ENCODE results near the gene CUL5.
A peak's percentile ranks its signal among the peaks of the same experiment; 100 is the strongest.
"Not testable (repeated sequence)": the region's sequence is repeated elsewhere in the genome, so short reads cannot be mapped to it uniquely, and the experiment has no call there.

CUL5 gene

GRCh38 chr11:108121274-108122155 lies 112.8 kb downstream of the CUL5 start, which contains the start of gene ACAT1:
Gene ACAT1 (plus strand): TSS chr11:108121567. CDS start chr11:108121607, 40 bp downstream.
- H3K27me3 ChIP-seq (ENCODE audit: control insufficient read depth, insufficient read depth, low read length): peaks cover 10% of the 10 kb centered on the region

GRCh38 chr11:108122166-108122628 lies 113.5 kb downstream of the CUL5 start:
- no peaks in the 10 kb centered on the region for H3K36me3 ChIP-seq (ENCODE audit: control insufficient read depth, insufficient read depth, low read length)
- no peak overlapping the region for H3K9ac ChIP-seq (ENCODE audit: low read depth, low read length)
- H3K27me3 ChIP-seq (ENCODE audit: control insufficient read depth, insufficient read depth, low read length): peaks cover 10% of the 10 kb centered on the region
- peak overlapping the region; percentile 88 for H3K4me3 ChIP-seq (ENCODE audit: low read depth, low read length)
- no peaks in the 10 kb centered on the region for H3K4me1 ChIP-seq (ENCODE audit: control insufficient read depth, insufficient read depth, low read length)
- no peaks in the 10 kb centered on the region for H3K9me3 ChIP-seq (ENCODE audit: control insufficient read depth, insufficient read depth, low read length)

More at GRCh38 chr11:108121274-108122155, 112.8 kb downstream of the CUL5 start, which contains the start of gene ACAT1:
- Histone ChIP-seq H3K9me3 (ENCODE audit: control insufficient read depth, insufficient read depth, low read length) (no peaks in the 10 kb centered on the region), H3K4me1 (ENCODE audit: control insufficient read depth, insufficient read depth, low read length) (no peaks in the 10 kb centered on the region), H3K9ac (ENCODE audit: low read depth, low read length) (peak within 1 kb of the TSS; percentile 54), H3K36me3 (ENCODE audit: control insufficient read depth, insufficient read depth, low read length) (no peaks in the 10 kb centered on the region), H3K4me3 (ENCODE audit: low read depth, low read length) (peak within 1 kb of the TSS; percentile 88)

- Histone ChIP-seq H3K9me3 (ENCODE audit: control insufficient read depth, insufficient read depth, low read length) (no peaks in the 10 kb centered on the region), H3K4me1 (ENCODE audit: control insufficient read depth, insufficient read depth, low read length) (no peaks in the 10 kb centered on the region), H3K27me3 (ENCODE audit: control insufficient read depth, insufficient read depth, low read length) (peaks cover 10% of the 10 kb centered on the region), H3K36me3 (ENCODE audit: control insufficient read depth, insufficient read depth, low read length) (no peaks in the 10 kb centered on the region), H3K4me3 (ENCODE audit: low read depth, low read length) (no peak overlapping the region), H3K9ac (ENCODE audit: low read depth, low read length) (no peak overlapping the region)
Measured at GRCh38 chr11:108125096-108125495, 116.4 kb downstream of the CUL5 start.

GRCh38 chr11:108128772-108129171 lies 120.1 kb downstream of the CUL5 start:
- Histone ChIP-seq H3K4me3 (ENCODE audit: low read depth, low read length) (no peak overlapping the region), H3K4me1 (ENCODE audit: control insufficient read depth, insufficient read depth, low read length) (no peaks in the 10 kb centered on the region), H3K36me3 (ENCODE audit: control insufficient read depth, insufficient read depth, low read length) (no peaks in the 10 kb centered on the region), H3K9me3 (ENCODE audit: control insufficient read depth, insufficient read depth, low read length) (no peaks in the 10 kb centered on the region), H3K9ac (ENCODE audit: low read depth, low read length) (no peak overlapping the region), H3K27me3 (ENCODE audit: control insufficient read depth, insufficient read depth, low read length) (no peaks in the 10 kb centered on the region)

GRCh38 chr11:108131993-108132392 lies 123.3 kb downstream of the CUL5 start:
- H3K36me3 ChIP-seq (ENCODE audit: control insufficient read depth, insufficient read depth, low read length): no peaks in the 10 kb centered on the region
- no peaks in the 10 kb centered on the region for H3K9me3 ChIP-seq (ENCODE audit: control insufficient read depth, insufficient read depth, low read length)
- no peaks in the 10 kb centered on the region for H3K4me1 ChIP-seq (ENCODE audit: control insufficient read depth, insufficient read depth, low read length)
- no peaks in the 10 kb centered on the region for H3K27me3 ChIP-seq (ENCODE audit: control insufficient read depth, insufficient read depth, low read length)
- no peak overlapping the region for H3K4me3 ChIP-seq (ENCODE audit: low read depth, low read length)
- H3K9ac ChIP-seq (ENCODE audit: low read depth, low read length): no peak overlapping the region

- not testable (repeated sequence) for H3K9ac ChIP-seq (ENCODE audit: low read depth, low read length); H3K9me3 ChIP-seq (ENCODE audit: control insufficient read depth, insufficient read depth, low read length); H3K36me3 ChIP-seq (ENCODE audit: control insufficient read depth, insufficient read depth, low read length); H3K27me3 ChIP-seq (ENCODE audit: control insufficient read depth, insufficient read depth, low read length); H3K4me3 ChIP-seq (ENCODE audit: low read depth, low read length); H3K4me1 ChIP-seq (ENCODE audit: control insufficient read depth, insufficient read depth, low read length)
Measured at GRCh38 chr11:108132993-108133538, 124.4 kb downstream of the CUL5 start.

GRCh38 chr11:108135845-108136544 lies 127.3 kb downstream of the CUL5 start:
- no peak overlapping the region for H3K9ac ChIP-seq (ENCODE audit: low read depth, low read length)
- H3K4me3 ChIP-seq (ENCODE audit: low read depth, low read length): no peak overlapping the region
- no peaks in the 10 kb centered on the region for H3K4me1 ChIP-seq (ENCODE audit: control insufficient read depth, insufficient read depth, low read length)
- H3K36me3 ChIP-seq (ENCODE audit: control insufficient read depth, insufficient read depth, low read length): peaks cover 3% of the 10 kb centered on the region
- H3K9me3 ChIP-seq (ENCODE audit: control insufficient read depth, insufficient read depth, low read length): no peaks in the 10 kb centered on the region
- no peaks in the 10 kb centered on the region for H3K27me3 ChIP-seq (ENCODE audit: control insufficient read depth, insufficient read depth, low read length)

- Histone ChIP-seq H3K4me1 (ENCODE audit: control insufficient read depth, insufficient read depth, low read length) (no peaks in the 10 kb centered on the region), H3K4me3 (ENCODE audit: low read depth, low read length) (no peak overlapping the region), H3K36me3 (ENCODE audit: control insufficient read depth, insufficient read depth, low read length) (peaks cover 3% of the 10 kb centered on the region), H3K9ac (ENCODE audit: low read depth, low read length) (no peak overlapping the region), H3K9me3 (ENCODE audit: control insufficient read depth, insufficient read depth, low read length) (no peaks in the 10 kb centered on the region), H3K27me3 (ENCODE audit: control insufficient read depth, insufficient read depth, low read length) (no peaks in the 10 kb centered on the region)
Measured at GRCh38 chr11:108137212-108137611, 128.5 kb downstream of the CUL5 start.

GRCh38 chr11:108142304-108142703 lies 133.6 kb downstream of the CUL5 start:
- no peak overlapping the region for H3K9ac ChIP-seq (ENCODE audit: low read depth, low read length)
- H3K27me3 ChIP-seq (ENCODE audit: control insufficient read depth, insufficient read depth, low read length): no peaks in the 10 kb centered on the region
- H3K4me1 ChIP-seq (ENCODE audit: control insufficient read depth, insufficient read depth, low read length): no peaks in the 10 kb centered on the region
- no peak overlapping the region for H3K4me3 ChIP-seq (ENCODE audit: low read depth, low read length)
- H3K36me3 ChIP-seq (ENCODE audit: control insufficient read depth, insufficient read depth, low read length): peaks cover 3% of the 10 kb centered on the region
- no peaks in the 10 kb centered on the region for H3K9me3 ChIP-seq (ENCODE audit: control insufficient read depth, insufficient read depth, low read length)

- H3K9ac ChIP-seq (ENCODE audit: low read depth, low read length): no peak overlapping the region
- H3K27me3 ChIP-seq (ENCODE audit: control insufficient read depth, insufficient read depth, low read length): no peaks in the 10 kb centered on the region
- no peaks in the 10 kb centered on the region for H3K9me3 ChIP-seq (ENCODE audit: control insufficient read depth, insufficient read depth, low read length)
- H3K36me3 ChIP-seq (ENCODE audit: control insufficient read depth, insufficient read depth, low read length): no peaks in the 10 kb centered on the region
- no peak overlapping the region for H3K4me3 ChIP-seq (ENCODE audit: low read depth, low read length)
- H3K4me1 ChIP-seq (ENCODE audit: control insufficient read depth, insufficient read depth, low read length): no peaks in the 10 kb centered on the region
Measured at GRCh38 chr11:108144615-108145014, 135.9 kb downstream of the CUL5 start.

GRCh38 chr11:108147150-108147549 lies 138.5 kb downstream of the CUL5 start:
- Histone ChIP-seq H3K4me1 (ENCODE audit: control insufficient read depth, insufficient read depth, low read length) (no peaks in the 10 kb centered on the region), H3K36me3 (ENCODE audit: control insufficient read depth, insufficient read depth, low read length) (peaks cover 10% of the 10 kb centered on the region), H3K9me3 (ENCODE audit: control insufficient read depth, insufficient read depth, low read length) (no peaks in the 10 kb centered on the region), H3K4me3 (ENCODE audit: low read depth, low read length) (no peak overlapping the region), H3K27me3 (ENCODE audit: control insufficient read depth, insufficient read depth, low read length) (no peaks in the 10 kb centered on the region), H3K9ac (ENCODE audit: low read depth, low read length) (no peak overlapping the region)
